SIG-M5 treated with dmso at 0.1 percent for 504 hours (cell line): ENCODE results near the gene NCOA4.
"Not testable (repeated sequence)": the region's sequence is repeated elsewhere in the genome, so short reads cannot be mapped to it uniquely, and the experiment has no call there.

Experiments used
- DNase-seq: peaks from one replicate; lab custom pipeline; 2025; ENCODE audit not compliant: unreplicated experiment; lab: John Stamatoyannopoulos, UW

NCOA4 gene

GRCh38 chr10:45985590-45985989 lies 44.8 kb downstream of the NCOA4 start:
- DNase-seq: not testable (repeated sequence)

GRCh38 chr10:45984473-45984872 lies 46.0 kb downstream of the NCOA4 start:
- not testable (repeated sequence) for DNase-seq

- DNase-seq: peak; percentile 31
Observed at GRCh38 chr10:45983538-45984186, 46.8 kb downstream of the NCOA4 start.

GRCh38 chr10:45981367-45981766 lies 49.1 kb downstream of the NCOA4 start:
- DNase-seq: not testable (repeated sequence)

- not testable (repeated sequence) for DNase-seq
Observed at GRCh38 chr10:45978554-45978953, 51.9 kb downstream of the NCOA4 start.

GRCh38 chr10:45974041-45974440 lies 56.4 kb downstream of the NCOA4 start:
- not testable (repeated sequence) for DNase-seq

GRCh38 chr10:45972813-45973169 lies 57.6 kb downstream of the NCOA4 start:
- not testable (repeated sequence) for DNase-seq

GRCh38 chr10:45972106-45972812 lies 58.2 kb downstream of the NCOA4 start, which contains the start of gene TIMM23:
TSS of gene TIMM23 (plus strand) at chr10:45972489. CDS start at chr10:45972625, 136 bp downstream.
- peak; percentile 63 for DNase-seq

GRCh38 chr10:45971742-45972105 lies 58.7 kb downstream of the NCOA4 start:
- DNase-seq: not testable (repeated sequence)

- not testable (repeated sequence) for DNase-seq
Observed at GRCh38 chr10:45971019-45971418, 59.4 kb downstream of the NCOA4 start.

GRCh38 chr10:45962686-45963452 lies 67.6 kb downstream of the NCOA4 start:
- not testable (repeated sequence) for DNase-seq

- not testable (repeated sequence) for DNase-seq
Observed at GRCh38 chr10:45957928-45958327, 72.5 kb downstream of the NCOA4 start.

GRCh38 chr10:45956634-45957033 lies 73.8 kb downstream of the NCOA4 start:
- DNase-seq: not testable (repeated sequence)
